IPS-NIHi7 (cell line): ENCODE data around the gene KRTAP5-2.
"Not testable (repeated sequence)": the region's sequence is repeated elsewhere in the genome, so short reads cannot be mapped to it uniquely, and the experiment has no call there.

ENCODE experiments used
- DNase-seq: peaks from one replicate; pipeline ENCODE4 v3.0.0; 2012; ENCODE audit warnings: mixed read lengths; ENCODE audit errors: extremely low spot score

Gene KRTAP5-2

GRCh38 chr11:1628506-1629325, 30.6 kb upstream of the KRTAP5-2 start:
- DNase-seq, result peak; percentile 95

- DNase-seq, result no peak
Observed at GRCh38 chr11:1625541-1625940, 27.4 kb upstream of the KRTAP5-2 start.

GRCh38 chr11:1624621-1625020, 26.5 kb upstream of the KRTAP5-2 start:
- no peak for DNase-seq

- DNase-seq, result no peak
Observed at GRCh38 chr11:1623716-1624115, 25.6 kb upstream of the KRTAP5-2 start.

GRCh38 chr11:1622086-1622485, 24.0 kb upstream of the KRTAP5-2 start, which contains the start of gene KRTAP5-4:
KRTAP5-4 (minus strand) TSS chr11:1622138; CDS start chr11:1622093, 45 bp downstream.
- no peak for DNase-seq

- DNase-seq, result no peak
Observed at GRCh38 chr11:1619449-1619848, 21.4 kb upstream of the KRTAP5-2 start.

- no peak for DNase-seq
Observed at GRCh38 chr11:1618231-1618630, 20.1 kb upstream of the KRTAP5-2 start.

GRCh38 chr11:1608363-1608762, 10.3 kb upstream of the KRTAP5-2 start, which contains the start of gene KRTAP5-3:
KRTAP5-3 (minus strand) TSS chr11:1608463; CDS start chr11:1608385, 78 bp downstream.
- DNase-seq, result no peak

GRCh38 chr11:1607901-1608300, 9.8 kb upstream of the KRTAP5-2 start:
- DNase-seq, result not testable (repeated sequence)

- DNase-seq, result peak; percentile 39
Observed at GRCh38 chr11:1607156-1607845, 9.2 kb upstream of the KRTAP5-2 start.

GRCh38 chr11:1605923-1606322, 7.8 kb upstream of the KRTAP5-2 start:
- not testable (repeated sequence) for DNase-seq

GRCh38 chr11:1604711-1605110, 6.6 kb upstream of the KRTAP5-2 start:
- DNase-seq, result no peak

GRCh38 chr11:1604181-1604580, 6.1 kb upstream of the KRTAP5-2 start:
- no peak for DNase-seq

GRCh38 chr11:1603629-1604028, 5.5 kb upstream of the KRTAP5-2 start:
- no peak for DNase-seq

GRCh38 chr11:1601663-1602062, 3.6 kb upstream of the KRTAP5-2 start:
- not testable (repeated sequence) for DNase-seq

- no peak for DNase-seq
Observed at GRCh38 chr11:1600626-1601025, 2.5 kb upstream of the KRTAP5-2 start.

- DNase-seq, result no peak
Observed at GRCh38 chr11:1598816-1599215, 722 bp upstream of the KRTAP5-2 start.

GRCh38 chr11:1598406-1598805, 312 bp upstream of the KRTAP5-2 start:
- not testable (repeated sequence) for DNase-seq

GRCh38 chr11:1597331-1597993, 632 bp downstream of the KRTAP5-2 start:
- DNase-seq, result no peak

GRCh38 chr11:1596576-1597121, 1.4 kb downstream of the KRTAP5-2 start:
- DNase-seq, result not testable (repeated sequence)

- DNase-seq, result not testable (repeated sequence)
Observed at GRCh38 chr11:1595994-1596575, 2.0 kb downstream of the KRTAP5-2 start.

GRCh38 chr11:1592628-1593027, 5.5 kb downstream of the KRTAP5-2 start:
- DNase-seq, result no peak
